ENCODE measurements around the gene BCOR.
A peak's percentile ranks its signal among the peaks of the same experiment; 100 is the strongest.

The BCOR gene

DNA sequence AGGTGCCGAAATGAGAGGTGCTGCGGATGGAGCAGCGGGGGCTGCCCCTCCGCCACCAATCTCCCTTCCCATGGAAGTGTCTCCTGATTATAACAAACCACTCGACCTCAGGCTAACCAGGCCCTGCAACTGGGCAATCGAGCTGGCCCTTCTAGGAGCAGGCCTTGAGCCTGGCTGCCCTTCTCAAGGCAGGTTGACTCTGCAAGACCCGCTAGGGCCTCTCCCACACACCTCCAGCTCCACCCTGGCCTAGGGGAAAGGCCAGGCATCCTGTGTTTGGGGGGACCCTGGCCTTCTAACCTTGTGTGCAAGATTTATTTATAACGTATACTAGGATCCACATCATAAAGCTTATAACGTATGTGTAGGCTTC, 3.7 kb upstream of the BCOR start:
- no peak overlapping the region for H3K4me3 ChIP-seq (ENCODE audit: low read length)
- DNase-seq (ENCODE audit: low read depth, low spot score), result no peak

DNA sequence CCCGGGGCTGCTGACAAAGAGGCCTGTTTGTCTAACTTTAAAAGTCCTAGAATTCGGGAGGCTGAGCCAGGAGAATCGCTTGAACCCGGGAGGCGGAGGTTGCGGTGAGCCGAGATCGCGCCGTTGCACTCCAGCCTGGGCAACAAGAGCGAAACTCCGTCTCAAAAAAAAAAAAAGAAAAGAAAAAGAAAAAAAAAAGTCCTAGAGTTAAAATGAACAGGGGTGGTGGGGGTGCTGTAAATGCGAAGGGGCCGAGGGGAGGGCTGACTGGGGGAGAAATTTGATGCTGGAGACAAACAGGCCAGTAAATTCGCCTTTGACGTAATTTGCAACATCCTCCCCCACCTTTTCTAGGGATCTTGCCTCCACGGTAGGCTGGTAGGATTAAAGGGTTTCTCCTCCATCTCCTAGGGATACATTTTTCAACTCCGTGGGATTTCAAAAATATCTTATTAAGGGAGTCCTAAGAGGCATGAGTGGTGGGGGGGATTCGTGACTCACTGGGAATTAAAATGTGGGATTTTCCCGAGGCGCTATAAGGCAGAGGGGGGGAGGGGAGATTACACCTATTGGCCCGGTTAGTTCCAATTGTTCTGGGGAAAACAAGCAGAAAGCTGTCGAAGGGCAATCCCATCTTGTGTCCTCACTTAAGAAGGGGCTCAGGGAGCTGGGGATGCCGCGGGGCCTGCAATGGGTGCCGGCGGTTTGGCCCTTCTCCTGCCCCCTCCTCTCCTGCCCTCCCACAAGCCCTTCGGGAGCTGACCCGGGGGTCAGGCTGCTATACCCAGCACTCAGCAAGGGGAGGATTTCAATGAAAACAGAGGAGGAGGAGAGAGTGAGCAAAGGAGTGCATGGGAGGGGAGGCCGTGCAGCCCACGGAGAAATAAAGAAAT, 3.0 kb upstream of the BCOR start:
- DNase-seq (ENCODE audit: low read depth, low spot score), result no peak
- no peak overlapping the region for H3K4me3 ChIP-seq (ENCODE audit: low read length)

DNA sequence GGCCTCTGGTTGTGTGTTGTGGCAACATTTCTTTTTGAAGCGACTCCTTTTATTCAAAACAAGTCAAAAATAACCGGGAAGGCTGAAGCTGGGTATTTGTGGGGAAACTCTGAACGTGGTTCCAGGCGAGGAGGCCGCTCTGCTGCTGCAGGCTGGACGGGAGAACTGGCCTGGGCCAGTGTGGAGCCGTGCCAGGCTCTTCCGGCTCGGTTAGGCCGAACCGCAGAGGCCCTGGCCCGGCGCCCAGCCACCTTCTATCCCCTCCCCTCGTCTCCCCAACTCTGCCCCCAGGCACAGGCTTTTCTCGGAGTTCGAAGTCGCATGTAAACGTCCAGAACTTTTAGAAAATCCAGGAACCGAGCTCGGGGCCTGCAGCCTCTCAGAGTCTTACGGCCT, 2.4 kb upstream of the BCOR start:
- DNase-seq (ENCODE audit: low read depth, low spot score), result no peak
- H3K4me3 ChIP-seq (ENCODE audit: low read length), result no peak overlapping the region

DNA sequence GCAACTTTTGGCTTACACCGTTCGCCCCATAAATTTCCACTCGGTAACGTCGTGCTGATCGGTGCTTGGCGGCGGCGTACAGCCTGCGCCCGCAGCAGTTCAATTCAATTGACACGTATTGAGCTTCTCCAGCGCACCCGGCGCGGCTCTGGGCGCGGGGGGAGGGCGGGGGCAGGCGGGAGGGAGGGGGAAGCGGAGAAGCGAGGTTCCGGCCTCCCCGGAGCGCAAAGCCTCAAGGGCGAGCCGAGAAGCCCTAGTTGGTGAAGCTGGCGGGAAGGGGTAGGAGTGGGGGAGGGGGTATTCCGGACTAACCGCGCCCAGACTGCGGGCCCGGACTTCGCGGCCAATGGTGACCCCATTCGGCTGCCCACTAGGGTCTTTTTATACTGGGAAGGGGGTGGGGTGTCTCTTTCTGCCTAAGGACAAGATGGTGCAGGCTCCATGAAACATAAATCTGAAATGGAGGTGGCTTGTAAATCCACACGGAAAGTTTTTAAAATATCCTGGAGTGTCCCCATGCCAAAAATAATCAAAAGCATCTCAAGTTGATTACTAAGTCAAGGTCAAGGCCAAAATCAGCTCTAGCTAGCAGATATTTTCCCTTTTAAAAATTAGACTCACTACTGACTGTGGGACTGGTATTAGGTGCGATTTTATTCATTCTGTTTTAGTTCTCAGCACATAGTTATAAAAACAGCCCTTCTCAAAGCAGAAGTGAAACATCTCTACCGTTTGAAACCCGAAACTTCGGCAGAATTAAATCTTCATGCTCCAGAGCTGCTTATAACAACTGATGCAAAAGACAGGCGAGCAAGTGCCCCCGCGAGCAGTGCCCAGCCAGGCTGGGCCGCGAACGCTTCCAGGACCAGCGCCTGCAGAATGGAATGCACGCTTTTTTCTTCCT, 1.5 kb upstream of the BCOR start:
- DNase-seq (ENCODE audit: low read depth, low spot score), result no peak
- H3K4me3 ChIP-seq (ENCODE audit: low read length), result peak overlapping the region; percentile 56

DNA sequence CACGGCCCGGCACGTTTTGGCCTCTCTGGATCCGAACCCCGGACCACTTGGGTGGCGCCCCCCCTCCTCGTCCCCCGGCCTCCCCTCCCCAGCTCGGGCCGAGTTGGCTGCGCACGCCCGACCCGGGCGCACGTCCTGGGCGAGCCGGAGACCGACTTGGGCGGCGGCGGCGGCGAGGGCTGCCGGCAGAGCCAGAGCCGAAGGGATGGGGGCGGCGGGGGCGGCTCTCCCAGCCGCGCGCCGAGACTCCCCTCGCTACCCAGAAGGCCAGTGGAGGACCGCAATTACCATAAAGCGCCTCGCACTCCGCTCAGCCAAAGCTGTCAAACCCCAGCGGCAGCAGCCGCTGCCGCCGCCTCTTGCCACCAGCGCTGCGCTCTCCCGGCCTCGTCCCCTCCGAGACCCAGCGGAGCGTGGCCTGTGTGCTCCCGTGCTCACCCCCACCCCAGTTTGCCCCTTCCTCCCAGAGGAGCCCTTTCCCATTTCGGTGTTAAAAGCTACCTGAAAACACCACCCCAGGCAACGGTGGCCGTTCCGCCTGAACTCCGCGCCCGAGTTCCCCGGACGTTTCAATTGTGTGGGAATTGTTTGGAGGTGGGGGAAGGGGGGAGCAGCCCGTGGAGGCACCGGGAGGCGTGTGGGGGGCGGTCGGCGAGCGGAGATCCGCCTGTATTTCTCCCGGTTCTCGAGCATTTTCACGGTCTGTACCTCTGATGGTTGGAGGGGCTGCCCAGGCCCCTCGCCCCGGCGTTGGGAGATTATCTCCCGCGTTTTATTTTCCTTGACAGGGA, 701 bp upstream of the BCOR start:
- H3K4me3 ChIP-seq (ENCODE audit: low read length), result peak overlapping the region; percentile 56
- DNase-seq (ENCODE audit: low read depth, low spot score), result no peak

DNA sequence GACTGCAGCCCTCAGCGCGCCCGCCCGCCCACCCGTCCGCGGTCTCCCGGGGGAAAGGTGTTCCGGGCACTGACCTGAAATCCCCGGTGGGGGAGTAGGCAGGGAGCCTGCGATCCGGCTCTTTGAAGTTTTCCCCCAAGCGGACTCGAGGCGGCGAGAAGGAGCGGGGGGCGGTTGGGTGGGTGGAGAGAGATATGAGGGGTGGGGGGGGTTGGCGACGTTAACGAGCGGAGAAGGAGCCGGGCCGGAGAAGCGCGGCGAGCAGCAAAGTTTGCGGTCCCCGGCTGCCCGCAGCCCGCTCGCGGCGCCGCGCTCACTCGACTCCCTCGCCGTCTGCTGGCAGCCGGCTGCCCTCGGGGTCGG, 636 bp downstream of the BCOR start:
- no peak for DNase-seq (ENCODE audit: low read depth, low spot score)
- H3K4me3 ChIP-seq (ENCODE audit: low read length), result peak overlapping the region; percentile 60

DNA sequence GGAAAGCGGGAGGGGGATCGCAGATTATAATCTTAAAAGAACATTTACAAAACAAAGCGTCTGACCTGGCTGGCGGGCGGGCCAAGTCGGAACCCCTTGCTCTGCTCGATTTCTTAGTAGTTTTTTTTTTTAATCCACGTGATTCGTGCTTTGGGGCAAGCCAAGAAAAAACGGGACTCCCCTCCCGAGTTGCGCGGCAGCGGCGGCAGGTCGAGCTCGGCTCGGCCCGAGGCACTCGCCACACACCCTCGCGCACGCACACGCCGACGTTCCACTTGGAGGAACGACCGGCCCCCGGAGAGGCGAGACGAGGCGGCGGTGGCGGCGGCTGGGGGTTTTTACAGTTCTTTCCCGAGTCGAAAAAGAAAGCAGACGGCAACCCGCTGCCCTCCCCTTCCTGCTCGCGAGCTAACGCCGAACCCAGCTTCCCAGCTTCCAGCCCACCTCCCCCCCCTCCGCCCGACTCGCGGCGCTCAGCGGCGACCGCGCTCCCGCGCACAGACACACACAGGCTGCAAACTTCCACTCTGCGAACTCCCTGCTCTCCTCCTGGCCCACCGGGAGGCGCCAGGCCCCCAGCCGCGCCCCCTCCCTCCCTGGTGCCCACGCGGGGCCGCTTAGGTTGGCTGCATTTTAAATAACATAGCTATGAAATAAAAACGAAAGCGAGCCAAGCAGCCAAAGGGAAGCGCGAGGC, 1.2 kb downstream of the BCOR start:
- H3K4me3 ChIP-seq (ENCODE audit: low read length), result peak overlapping the region; percentile 60
- no peak for DNase-seq (ENCODE audit: low read depth, low spot score)

DNA sequence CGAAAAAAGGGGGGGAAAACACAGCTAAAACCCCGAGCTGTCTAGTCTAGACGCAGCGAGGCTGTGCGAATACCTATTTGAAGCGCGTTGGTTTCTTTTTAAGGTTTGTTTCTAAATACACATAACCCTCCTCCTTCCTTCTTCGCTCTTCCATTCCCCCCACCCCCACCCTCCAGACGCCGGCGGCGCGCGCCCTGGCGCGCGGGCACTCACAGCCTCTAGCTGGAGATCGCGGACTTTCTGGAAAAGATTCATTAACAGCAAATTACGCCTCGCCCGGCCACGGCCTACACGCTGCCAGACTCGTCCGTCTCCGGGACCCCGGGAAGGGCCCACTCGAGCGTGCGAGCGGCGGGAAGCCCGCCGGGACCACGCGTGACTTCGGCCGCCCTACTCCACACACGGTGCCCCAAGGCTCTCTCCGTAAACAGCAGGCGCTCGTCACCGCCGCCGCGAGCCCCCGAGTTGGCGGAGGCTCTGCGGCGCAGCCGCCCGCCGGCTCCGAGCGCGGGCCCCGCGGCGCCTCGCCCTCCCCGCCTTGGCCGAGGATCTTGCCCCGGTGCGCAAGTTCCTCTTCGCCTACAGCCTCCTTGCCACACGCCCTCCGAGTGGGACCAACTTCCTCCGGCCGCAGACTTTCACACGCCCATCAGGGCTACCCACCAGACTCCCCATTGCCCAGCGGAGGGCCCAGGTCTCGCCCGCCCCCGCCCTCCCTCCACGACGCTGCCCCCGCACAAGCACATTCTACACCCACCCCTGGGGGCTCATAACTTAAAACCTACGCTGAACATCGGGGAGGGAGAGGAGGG, 2.0 kb downstream of the BCOR start:
- H3K4me3 ChIP-seq (ENCODE audit: low read length), result peak overlapping the region; percentile 60
- no peak for DNase-seq (ENCODE audit: low read depth, low spot score)

DNA sequence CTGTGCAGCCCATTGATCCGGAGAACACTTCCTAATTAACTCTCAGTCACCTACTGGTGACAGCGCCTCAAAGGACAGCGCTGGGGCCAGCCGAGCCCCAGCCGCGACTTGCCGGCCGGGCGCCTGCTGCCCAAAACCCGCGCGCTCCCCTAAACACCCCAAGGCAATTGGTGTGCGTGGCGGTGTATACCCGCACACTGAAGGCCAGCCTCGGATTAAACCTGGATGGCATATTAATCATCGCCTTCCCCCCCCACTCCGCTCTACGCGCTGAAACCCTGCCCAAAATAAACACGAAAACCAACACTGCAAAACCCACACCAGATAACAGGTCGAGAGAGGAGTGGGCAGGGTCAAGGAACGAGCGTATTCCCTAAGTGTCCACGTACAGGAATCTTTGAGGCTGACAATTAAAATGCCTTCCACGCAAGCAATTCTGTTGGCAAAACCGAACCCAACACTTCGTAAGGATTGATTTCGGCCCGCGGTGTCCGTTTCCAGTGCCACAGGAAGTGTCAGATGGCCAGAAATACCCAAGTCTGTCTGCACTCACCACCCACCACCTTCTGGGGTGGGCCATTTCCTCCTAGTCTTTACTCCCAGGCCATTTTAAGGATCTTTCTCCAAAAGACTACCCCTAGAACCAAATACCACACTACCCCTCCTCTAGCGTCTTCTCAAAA, 2.7 kb downstream of the BCOR start:
- H3K4me3 ChIP-seq (ENCODE audit: low read length), result peak overlapping the region; percentile 60; the same call in 1 of the 2 replicates
- no peak for DNase-seq (ENCODE audit: low read depth, low spot score)

DNA sequence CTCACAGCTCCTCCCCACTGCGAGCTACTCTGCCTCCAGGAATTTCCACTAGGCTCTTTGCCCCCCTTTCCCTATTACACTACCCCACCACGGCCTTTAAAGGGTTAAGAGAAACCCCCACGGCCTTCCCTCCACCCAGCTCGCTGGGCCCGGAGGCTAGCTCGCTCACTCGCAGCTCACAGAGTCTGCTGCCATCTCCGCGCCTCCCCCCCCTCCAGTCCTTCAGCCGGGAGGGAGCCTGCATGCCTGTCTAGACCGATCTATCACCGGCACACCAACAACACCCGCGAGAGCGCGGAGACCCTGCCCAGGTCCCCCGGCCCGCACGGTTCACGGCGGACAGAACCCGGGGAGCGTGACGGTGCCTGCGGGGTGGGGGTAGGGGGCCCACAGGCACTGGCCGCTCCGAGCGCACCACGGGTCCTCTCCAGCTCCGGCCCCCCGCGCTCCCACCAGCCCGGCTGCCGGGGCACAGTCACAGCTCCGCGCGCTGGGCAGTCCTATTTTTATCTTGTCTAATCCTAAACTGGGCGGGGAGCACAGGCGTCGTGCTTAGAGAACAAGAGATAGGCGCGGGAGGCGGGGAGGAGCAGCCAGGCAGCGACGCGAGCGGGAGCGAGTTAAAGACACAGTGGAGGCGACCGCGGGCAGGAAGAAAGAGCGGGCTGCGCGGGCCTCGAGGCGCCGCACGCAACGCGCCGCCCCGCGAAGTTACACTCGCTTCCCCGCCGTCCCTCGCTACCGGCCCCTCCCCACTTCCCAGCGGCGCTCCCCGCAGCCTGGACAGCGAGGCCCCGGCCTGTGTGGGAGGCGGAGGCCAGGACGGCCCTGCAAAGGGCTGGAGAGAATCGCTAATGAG, 3.5 kb downstream of the BCOR start:
- DNase-seq (ENCODE audit: low read depth, low spot score), result no peak
- no peak overlapping the region for H3K4me3 ChIP-seq (ENCODE audit: low read length)

DNA sequence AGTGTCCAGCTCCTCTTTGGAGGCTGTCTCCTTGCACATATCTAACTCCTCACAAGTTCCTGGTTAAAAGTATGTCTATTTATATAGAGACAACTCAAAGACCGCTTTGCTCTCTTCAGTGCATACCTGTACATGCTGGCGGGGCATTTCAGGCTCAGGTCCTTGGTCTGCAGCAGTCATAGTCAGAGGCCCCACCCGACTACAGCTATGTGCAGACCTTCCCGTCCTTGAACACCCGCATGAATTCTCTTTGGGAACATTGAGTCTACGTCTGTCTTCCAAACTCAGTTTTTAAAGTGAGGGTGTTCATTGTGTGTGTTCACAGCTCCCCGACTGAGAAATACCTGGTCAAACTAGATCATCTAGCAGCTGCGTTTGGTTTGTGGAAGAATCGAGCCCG, 4.2 kb downstream of the BCOR start:
- no peak for DNase-seq (ENCODE audit: low read depth, low spot score)
- H3K4me3 ChIP-seq (ENCODE audit: low read length), result no peak overlapping the region

DNA sequence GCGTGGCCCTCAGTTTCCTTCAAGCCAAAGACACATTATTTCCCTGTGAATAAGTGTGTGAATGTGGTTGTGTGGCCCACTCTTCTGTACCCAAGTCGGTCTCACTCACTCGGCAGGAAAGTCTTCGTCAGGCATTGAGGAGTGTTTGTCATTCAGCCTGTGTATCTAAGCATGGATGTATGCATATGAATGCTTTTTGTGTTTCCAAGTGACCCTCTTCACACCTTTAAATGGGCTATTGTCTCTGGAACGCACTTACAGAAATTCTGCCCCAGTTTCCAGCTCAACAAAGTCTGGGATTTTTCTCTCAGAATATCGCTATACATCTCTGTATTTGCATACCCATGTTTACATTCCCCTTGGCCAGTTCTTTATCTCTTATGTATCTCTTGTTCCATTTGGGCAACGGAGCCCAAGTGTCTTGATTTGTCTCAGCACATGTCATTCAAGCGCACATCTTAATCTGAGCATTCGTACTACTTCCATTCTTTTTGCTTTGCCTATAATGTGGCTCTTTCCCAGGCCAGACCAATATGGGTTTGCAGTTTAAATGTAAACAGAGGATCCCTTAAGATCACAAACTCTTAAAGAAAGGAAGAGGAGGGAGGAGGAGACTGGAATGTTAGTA, 4.8 kb downstream of the BCOR start:
- H3K4me3 ChIP-seq (ENCODE audit: low read length), result no peak overlapping the region
- no peak for DNase-seq (ENCODE audit: low read depth, low spot score)

DNA sequence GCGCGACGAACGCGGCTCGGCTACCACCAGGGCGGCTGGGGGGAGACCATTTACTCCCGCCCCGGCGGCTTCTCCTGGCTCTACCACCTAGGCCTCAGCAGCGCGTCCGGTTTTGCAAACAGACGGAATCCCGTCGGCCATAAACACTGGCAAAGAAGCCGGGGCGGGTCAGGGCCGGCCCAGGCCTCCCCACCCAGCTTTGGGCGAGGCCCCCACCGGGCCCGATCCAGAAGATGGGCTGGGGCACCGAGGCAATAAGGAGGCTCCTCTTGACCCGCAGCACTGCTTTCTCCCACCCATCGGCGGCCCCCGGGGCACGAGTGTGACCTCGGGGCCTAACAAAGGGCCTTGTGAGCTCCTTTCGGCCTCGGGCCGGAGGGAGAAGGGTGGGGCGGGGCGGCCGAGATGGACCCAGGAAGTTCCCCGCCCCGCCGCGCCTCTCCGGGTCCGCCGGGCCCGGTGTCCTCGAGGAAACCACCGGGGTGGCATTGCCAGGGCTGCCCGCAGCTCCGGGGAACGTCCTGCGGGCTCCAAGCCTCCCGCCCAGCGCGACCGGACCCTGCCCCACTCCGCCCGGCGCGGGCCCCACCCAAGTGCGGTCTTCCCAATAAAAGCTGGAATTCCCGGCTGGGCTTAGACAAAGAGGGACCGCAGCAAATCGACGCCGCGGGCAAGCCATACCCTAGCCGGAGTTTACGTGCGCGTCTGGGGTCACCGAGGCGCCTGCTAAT, 5.9 kb downstream of the BCOR start:
- H3K4me3 ChIP-seq (ENCODE audit: low read length), result no peak overlapping the region
- no peak for DNase-seq (ENCODE audit: low read depth, low spot score)

DNA sequence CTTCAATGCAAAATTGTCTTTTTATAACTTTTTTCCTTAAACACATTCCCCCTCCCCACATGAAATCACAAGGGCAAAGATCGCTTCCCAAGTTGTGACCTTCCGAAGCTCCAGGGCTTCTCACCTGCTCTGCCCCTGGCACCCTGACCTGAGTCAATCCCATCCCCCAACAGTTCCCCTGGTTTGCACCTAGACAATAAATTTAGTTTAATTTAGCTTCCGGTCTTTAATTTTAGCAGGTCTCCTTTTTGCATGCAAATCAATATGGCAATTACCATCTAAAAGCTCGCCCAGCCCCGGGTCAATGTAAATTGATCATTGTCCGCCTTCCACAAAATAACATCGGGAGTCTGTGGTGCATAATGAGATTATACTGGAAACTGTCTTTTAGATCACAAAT, 6.8 kb downstream of the BCOR start:
- H3K4me3 ChIP-seq (ENCODE audit: low read length), result no peak overlapping the region
- no peak for DNase-seq (ENCODE audit: low read depth, low spot score)

DNA sequence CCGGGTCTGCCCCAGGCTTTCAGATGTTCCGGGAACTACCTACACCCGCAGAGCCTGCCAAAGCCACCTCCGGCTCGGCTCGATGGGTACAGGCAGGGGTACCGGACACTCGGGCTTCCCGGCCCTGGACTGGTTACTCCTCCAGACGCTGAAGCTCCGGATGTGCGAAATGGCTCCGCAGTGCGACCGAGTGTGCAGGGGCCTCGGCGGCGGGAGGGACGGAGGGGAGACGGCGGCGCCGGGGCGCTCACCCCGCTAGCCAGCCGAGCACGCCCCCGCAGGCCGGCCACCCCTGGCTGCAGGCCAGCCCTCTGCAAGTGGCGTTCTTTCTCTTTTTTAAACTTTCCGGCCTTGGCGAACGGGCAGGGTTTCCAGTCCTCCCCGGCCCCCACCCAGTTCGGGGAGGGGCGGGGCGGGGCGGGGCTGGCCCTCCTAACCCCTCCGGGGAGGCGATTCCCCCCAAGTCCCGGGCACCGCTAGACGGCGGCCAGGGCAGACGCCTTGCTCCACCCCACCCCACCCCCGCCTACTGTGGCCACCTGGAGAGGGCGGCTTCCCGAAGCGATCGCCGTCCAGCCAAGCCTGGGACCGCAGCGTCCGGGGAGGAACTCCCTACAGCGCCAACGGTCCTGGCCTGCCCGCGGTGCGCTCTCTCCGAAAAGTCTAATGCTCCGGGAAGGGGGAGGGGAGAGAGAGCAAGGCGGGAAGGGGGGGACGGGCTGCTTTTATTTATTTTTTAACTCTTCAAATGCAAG, 7.5 kb downstream of the BCOR start:
- no peak overlapping the region for H3K4me3 ChIP-seq (ENCODE audit: low read length)
- no peak for DNase-seq (ENCODE audit: low read depth, low spot score)
